Urothelium cell line (cell line): ENCODE measurements around the gene PLCG2.
"Not testable (repeated sequence)": the region's sequence is repeated elsewhere in the genome, so short reads cannot be mapped to it uniquely, and the experiment has no call there.

Source experiments
- DNase-seq: peaks from one replicate; pipeline ENCODE4 v3.0.0; 2011; ENCODE audit warnings: low spot score, mixed read lengths
- FAIRE-seq: peaks from 2 replicates; lab custom pipeline; 2011; peaks lifted over from hg19 to GRCh38; lab: Jason Lieb, UNC

The PLCG2 gene

DNA sequence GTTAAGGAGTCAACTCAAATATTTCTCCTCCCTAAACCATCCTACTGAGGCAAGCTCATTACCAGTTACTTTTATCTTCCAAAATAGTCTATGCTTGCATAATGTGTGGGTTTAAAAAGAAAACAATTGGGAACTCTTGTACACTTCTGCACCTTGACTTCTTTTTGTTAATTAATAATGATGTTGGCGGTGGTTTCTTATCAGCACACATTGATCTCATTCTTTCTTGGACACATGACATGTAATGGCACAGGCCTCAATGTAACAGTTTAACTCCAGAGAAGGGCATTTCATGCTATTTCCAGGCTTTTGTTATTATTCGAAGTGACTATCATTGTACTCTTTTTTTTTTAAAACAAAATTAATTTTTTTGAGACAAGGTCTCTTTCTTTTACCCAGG lies 7.8 kb downstream of the PLCG2 start:
- FAIRE-seq, result no peak
- no peak for DNase-seq

DNA sequence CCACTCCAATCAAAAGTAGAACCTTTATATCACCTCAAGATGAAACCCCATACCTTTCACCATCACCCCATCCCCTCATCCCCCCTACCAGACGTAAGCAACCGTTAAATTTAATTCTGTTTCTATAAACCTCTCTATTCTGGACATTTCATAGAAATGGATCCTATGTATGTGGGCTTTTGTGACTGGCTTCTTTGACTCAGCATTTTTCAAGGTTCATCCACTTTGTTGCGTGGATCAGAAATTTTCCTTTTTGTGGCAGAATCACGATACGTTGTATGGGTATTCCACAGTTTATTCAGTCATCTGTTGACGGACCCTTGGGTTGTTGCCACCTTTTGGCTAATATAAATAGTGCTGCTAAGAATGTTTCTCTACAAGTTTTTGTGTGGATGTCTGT lies 8.6 kb downstream of the PLCG2 start:
- DNase-seq, result no peak
- no peak for FAIRE-seq

DNA sequence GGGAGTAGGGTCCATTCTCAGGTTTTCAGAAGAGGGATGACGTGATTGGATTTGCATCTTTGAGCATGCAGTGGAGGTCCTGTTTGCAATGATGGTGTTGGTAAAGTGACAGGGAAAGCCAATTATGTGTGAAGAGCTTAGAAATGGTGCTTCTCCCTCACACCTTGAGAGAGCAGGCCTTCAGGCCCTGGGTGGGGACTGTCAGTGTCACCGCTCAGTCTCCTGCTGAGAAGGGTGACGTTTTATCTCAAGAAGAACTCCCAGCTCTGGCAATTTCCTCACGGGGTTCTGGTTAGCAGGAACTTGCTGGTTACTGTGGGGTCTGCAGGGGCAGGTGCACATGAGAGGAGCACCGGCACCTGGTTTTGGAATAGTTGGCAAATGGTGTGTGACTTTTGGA lies 11.2 kb downstream of the PLCG2 start:
- FAIRE-seq (no peak), DNase-seq (no peak)

DNA sequence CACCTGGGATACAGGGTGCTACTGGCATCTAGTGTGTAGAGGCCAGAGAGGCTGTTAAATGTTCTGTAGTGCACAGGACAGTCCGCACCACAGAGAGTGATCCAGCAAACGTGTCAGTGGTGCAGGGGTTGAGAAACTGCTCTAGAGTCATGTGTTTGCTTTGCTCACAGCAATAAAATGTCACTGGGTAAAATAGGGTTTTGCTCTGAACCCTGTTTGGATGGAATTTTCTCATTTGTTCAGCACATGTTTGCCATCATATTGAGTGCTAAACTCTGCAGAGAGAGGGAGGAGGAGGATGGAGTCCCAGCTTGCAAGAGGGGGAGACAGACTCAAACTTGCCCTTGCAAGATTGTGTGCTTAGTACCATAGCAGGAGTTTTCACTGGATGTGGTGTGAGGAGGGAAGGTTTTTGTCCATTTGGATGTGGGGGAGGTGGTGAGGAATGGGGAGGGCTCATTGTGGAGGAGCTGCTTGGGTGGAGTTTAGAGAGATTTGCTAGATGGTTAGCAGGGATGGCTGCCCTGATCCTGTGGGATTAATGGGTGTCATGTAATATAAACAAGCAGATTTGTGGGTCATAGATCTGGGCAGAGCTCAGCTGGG lies 11.8 kb downstream of the PLCG2 start:
- FAIRE-seq, result no peak
- DNase-seq, result no peak

DNA sequence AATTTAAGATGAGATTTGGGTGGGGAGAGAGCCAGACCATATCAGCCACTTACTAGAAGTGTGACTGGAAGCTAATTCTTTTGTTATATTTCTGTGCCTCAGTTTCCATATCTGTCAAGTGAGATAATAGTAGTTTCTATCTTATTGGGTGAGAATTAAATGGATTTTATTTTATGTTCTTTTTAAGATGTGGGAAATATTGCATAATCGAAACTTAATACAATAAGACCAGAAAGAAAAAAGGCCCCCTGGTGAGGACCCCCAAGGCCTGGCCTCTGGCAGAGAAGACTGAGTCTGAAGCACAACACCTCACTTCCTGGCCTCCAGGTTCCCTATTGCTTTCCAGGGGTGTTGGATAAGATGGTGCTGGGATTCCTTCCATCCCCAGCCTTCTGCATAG lies 13.7 kb downstream of the PLCG2 start:
- FAIRE-seq, result no peak

DNA sequence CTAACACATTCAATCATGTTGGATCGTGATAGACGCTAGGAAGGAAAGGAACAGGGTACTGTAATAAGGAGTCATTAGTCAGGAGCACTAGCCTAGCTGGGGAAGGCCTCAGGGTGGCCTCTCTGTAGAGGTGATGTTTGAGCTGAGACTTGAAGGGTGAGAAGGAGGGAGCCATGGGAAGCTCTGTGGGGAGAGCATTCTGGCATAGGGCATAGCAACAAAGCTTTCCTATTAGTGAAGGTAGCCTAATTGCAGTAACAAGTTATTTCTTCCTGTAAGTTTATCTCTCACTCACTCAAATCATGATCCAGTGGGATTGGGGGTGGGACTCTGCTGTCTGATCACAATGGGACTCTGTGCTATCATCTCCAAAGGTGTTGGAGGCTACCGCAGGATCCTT lies 16.1 kb downstream of the PLCG2 start:
- FAIRE-seq, result no peak
- no peak for DNase-seq

More for the DNA sequence above, 13.7 kb downstream of the PLCG2 start:
- no peak for DNase-seq

DNA sequence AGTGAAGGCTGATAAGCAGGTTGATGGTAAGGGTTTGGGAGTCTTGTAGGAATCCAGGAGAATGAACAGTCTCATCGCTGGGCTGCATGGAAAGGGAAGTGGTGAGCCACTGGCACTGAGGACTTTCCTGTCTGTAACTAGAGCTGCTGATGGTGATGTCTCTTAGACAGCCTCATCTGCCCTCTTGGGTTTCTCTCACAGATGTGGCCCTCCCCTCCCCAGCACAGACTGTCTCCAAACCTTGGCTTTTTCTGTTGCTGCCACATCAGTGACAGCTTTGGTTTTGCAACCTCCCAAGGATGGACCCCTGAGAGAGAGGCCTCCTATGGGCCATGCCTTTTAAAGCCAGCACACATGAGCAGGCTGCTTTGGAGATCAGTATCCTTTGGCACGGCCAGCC lies 16.9 kb downstream of the PLCG2 start:
- no peak for DNase-seq
- FAIRE-seq, result no peak

DNA sequence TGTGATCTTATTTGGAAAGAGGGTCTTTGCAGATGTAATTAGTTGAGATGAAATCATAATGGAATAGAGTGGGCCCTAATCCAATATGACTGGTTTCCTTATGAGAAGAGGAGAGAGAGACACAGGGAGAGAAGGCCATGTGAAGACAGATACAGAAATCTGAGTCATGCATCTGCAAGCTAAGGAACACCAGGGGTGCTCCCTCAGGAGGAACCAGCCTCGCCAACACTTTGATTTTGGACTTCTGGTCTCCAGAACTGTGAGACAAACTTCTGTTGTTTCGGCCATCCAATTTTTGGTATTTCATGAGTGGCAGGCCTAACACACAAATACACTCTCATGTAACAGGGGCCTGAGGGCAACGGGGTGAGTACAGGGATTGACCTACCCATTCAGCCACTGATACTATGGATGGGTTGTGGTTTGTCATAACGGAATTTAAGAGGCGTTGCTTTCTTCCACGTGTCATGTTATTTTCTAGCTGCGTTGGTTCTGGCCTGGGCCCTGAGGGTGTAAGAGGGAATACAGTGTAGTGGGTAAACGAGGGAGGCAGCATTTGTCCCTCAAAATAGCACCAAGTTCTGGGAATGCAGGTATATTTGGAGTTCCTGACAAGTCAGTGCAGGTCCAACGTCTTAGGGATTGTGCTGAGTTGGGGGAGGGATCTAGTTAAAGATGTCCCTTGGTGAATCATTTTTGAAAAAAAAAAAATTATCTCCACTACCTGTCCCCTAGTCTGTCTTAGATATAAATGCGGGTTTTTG lies 17.7 kb downstream of the PLCG2 start:
- FAIRE-seq (no peak), DNase-seq (no peak)

DNA sequence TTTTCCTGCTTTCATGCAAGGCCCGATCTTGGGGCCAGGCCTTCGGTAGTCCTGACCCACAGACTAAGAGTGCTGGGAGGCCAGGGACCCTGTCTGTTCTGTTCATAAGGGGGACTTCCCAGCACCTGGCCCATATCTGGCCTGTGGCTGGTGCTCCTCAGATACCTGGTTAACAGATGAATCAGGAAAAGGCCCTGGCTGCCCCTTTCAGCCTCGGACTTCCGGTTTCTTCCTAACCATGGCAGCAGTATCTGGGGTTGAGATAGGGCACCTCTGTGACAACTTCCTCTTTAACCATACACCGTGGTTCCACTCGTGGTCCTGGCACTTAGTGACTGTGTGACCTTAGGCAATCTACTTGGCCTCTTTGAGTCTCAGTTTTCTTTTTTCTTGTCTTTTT lies 18.4 kb downstream of the PLCG2 start:
- no peak for DNase-seq
- no peak for FAIRE-seq

DNA sequence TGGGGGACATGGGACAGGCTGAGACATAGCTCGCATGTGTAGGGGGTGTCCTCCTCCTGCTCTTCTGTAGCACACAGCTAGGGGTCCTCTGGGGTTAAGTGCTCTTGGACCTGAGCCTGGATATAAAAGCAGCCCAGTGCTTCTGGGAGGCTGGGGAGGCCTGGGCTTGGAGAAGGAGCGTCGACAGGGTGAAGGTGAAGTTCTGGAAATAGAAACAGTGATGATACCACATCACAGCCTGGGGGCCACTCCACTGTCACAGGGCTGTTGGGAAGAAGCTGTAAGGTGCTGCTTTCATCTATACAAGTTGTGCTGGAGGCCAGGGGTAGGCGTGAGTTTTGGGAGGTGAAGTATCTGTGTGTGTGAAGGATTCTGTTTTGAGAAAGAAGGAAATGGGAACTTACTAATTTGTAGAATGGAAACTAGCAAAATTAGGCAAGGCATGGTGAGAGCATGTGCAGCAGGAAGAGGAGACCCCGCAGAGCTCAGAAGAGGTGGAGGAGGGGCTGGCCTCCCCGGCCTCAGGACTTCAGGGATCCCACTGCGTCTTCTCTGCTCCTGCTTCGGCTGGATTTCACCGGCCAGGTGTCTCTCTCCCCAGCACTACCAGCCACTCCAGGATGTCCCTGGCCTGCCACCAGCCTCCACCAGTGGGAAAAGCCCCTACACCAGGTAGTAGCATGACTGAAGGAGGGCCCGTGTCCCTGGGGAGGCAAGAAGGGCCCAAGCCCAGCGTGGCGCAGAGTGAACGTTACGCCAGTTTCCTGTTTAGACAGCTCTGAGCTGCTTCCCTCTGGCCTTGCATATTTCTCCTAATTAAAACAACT lies 19.4 kb downstream of the PLCG2 start:
- no peak for FAIRE-seq
- DNase-seq, result no peak

DNA sequence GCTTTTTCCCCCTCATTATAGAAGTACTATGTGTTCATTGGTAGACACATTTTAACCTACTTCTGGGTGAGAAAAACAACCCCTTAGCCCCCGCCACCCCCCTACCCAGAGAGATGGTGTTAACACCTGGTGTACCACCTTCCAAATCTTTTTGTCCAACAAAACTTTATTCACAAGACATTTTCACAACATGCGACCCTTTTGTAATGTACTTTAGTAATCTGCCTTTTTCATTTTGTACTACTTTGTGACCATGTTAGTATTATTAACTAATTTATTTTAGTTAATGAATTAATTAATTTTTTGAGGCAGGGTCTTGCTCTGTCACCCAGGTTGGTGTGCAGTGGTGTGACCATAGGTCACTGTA lies 20.0 kb downstream of the PLCG2 start:
- no peak for DNase-seq
- FAIRE-seq, result no peak

DNA sequence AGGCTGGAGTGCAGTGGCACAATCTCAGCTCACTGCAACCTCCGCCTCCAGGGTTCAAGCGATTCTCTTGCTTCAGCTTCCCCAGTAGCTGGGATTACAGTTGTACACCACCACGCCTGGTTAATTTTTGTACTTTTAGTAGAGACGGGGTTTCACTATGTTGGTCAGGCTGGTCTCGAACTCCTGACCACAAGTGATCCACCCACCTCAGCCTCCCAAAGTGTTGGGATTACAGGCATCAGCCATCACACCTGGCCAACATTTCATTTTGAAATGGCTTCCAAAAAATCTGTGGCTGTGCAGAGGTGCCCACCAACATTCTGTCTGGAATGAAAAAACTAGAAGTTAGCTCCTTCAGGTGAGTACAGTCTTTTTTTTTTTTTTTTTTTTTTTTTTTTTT lies 22.6 kb downstream of the PLCG2 start:
- FAIRE-seq, DNase-seq: not testable (repeated sequence)

DNA sequence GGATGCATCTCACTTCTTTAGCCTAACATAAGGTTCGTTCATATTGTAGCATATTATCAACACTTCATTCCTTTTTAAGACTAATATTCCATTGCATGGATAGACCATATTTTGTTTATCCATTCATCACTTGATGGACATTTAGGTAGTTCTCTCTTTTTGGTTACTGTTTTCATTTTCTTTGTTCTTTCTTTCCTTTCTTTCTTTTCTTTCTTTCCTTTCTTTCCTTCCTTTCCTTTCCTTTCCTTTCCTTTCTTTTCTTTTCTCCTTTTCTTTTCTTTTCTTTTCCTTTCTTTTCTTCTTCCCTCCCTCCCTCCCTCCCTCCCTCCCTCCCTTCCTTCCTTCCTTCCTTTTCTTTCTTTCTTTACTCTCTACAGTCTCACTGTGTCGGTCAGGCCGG lies 24.2 kb downstream of the PLCG2 start:
- no peak for DNase-seq
- no peak for FAIRE-seq

DNA sequence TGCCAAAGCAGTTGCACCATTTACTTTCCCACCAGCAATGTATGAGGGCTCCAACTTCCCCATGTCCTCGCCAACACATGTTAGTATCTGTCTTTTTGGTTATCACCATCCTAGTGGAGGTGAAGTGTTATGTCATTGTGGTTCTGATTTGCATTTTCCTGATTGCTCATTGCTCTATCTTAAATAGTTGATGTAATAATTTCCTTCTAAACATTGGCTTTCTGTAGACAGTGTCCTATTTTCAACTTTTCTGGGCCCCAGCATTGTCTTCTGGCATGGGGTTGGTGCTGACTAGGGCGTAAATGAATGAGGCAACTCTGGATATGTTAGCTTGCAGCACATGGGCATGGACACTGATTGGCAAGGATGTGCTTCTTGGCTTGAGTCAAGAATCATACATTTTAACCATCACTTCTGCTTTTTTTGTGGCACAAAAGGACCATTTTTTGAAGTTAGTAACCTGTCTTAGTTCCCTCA lies 25.1 kb downstream of the PLCG2 start:
- DNase-seq (no peak), FAIRE-seq (no peak)

DNA sequence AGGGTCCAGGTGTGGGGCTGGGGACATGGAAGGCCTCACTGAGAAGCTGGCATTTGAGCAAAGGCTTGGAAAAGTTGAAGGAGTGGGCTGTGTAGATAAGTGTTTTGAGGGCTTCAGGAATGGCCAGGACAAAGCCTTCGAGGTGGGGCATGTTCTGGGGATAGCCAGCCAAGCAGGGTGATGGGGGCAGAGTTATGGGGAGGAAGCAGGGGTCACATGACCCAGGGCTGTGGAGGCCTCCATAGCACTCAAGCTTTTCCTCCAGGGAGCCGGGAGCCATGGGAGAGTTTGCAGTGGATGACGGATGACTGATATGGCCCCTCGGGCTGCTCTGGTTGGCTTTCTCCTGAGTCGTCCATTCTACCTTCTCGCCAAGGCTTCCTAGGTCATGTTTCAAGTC lies 27.6 kb downstream of the PLCG2 start:
- FAIRE-seq (no peak), DNase-seq (no peak)

DNA sequence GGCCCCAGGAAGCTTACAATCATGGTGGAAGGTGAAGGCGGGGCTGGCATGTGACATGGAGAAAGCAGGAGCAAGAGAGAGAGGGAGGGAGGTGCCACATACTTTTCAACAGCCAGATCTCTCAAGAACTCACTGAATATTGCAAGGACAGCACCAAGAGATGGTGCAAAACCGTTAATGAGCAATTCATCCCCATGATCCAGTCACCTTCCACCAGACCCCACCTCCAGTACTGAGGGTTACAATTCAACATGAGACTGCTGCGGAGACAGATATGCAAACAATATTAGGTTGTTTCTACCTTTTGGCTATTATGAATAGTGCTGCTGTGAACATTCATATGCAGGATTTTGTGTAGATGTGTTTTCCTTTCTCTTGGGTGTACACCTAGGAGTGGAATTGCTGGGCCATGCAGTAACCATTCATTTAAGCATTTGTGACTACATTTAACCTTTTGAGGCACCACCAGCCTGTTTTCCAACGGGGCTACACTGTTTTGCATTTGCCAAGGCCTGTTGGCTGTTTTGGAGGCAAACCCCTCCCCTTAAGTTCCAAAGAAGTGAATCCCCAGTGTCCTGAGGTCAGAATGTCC lies 28.8 kb downstream of the PLCG2 start:
- no peak for DNase-seq
- FAIRE-seq, result no peak

DNA sequence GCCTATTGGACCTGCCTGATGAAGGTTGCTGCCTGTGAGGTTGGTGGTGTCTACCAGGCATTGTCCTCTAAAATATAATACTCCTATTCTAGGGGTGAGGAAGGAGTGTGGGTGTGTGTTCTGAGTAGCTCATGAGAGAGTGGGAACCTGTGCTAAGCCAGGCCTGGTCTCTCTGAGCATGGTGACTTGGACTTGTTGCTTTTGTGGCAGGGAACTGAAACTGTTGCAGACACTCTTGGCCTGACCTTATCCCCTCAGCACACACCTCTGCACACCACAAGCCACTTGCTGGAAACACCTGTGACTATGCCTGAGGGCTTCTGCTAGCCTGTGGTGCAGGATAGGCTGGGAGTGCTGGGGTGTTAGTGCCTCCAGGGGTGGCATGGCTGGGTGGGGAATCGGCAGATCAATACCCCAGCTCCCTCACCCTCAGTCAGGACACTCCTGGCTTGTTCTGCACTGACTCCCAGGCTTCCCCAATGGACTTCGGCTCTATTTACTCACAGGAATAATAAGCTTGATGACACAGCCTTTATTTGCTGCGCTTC lies 29.9 kb downstream of the PLCG2 start:
- no peak for FAIRE-seq
- DNase-seq, result no peak

DNA sequence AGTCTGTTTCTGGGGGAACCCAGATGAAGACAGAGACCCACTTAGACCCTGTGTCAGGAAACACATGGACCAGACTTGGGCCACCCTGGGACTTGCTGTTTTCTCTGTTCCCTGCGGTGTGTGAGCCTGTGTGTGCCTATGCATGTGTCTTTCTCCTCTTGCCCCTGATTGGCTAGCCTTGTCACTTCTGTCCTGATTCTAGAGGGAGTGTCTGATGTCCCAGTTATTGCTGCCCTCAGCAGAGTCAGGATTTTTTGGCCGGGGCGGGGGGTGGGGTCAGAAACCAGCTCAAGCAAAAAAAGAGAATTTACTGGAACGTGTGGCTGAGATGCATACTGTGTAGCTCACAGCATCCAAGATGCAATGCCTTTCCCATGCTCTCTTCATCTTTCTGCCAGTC lies 30.5 kb downstream of the PLCG2 start:
- FAIRE-seq, result no peak
- no peak for DNase-seq

DNA sequence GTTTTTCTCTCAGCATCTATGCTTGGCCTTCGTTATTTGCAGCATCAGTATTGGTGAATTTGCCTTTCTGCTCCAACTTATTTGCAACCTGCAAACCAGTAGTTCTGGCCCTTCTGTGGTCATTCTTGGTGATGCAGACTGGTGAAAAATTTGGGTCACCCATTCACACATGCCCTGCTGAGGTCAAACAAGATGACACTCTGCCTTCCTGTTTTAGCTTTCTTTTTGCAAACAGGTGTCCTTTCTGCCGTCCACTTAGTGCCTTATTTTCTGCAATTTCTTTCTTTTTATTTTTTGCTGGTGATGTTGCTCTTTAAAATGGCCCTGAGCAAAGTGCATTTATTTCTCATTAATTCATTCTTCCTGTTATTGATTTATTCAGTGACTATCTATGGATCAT lies 31.3 kb downstream of the PLCG2 start:
- DNase-seq (no peak), FAIRE-seq (no peak)

DNA sequence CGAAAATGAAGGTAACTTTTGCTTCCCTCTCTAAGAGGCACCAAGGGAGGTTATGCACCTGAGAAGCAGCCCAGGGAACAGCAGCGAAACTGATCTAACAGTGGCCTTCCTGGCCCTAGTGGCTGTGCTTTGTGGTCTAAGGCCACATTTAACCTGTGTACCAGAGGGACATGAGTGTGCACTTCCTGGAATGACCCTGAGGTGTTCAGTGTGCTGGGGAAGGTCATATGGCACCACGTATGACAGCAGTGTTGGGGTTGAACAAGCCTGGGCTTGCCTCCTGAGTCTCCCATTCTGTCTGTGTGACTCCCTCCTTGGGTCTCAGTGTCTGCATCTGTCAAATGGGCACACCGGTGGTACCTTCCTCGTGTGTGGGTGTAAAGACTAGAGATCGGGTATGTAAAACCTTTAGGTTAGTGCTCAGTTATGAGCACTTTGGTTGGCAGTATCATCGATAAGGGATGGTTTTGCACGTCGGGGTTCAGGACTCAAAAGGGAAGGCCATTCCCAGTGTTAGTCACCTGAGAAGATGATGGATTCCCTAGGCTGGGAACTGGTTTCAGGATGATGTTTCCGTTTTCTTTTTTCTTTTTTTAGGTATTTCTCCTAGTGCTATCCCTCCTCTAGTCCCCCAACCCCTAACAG lies 31.9 kb downstream of the PLCG2 start:
- DNase-seq (no peak), FAIRE-seq (no peak)

DNA sequence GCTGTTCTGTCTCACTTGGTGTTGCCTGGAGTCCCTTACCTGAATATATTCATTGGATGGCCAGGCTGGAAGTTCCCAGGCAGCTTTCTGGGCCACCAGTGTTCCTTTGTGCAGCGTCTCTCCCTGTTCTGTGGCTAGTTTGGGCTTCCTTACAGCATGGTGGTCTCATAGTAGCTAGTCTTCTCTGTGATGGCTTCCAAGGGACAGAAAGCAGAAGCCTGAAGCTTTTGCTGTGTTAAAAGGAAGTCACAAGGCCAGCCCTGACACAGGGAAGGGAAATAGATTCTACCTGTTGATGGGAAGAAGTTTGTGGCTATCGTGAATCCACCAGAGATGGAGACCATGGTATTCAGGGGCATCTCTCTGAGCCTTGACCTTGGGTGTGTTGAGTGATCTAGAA lies 34.6 kb downstream of the PLCG2 start:
- DNase-seq (no peak), FAIRE-seq (no peak)
